Psoas muscle (tissue), 8 donors: Measurements from ENCODE around the gene PGC. TPM values are rescaled to one million over a fixed set of nuclear protein-coding genes. Genes with fewer than 3 reads are reported as not detected.
A peak's percentile ranks its signal among the peaks of the same experiment; 100 is the strongest.

ENCODE experiments used
- ATAC-seq, 4 donors: fragments of 200-7000 bp; cut with Tn5 transposase; one replicate each; pipeline ENCODE4 v1.9.1; 2020; ENCODE audit warnings: moderate library complexity in 3 of 4, mild to moderate bottlenecking in 2 of 4
- DNase-seq, 2 donors: peaks; one replicate each; pipeline ENCODE4 v3.0.0-alpha.2; 2020
- H3K27ac ChIP-seq: fragments of 200-600 bp; one replicate; pipeline ENCODE4 v1.8.0; 2022
- H3K27me3 ChIP-seq, 3 donors: fragments of 200-600 bp in 1 of 3; one replicate each; pipeline versions ENCODE4 v1.6.1 to v1.8.0; 2013 to 2022; ENCODE audit warnings: low read length in 2 of 3, mild to moderate bottlenecking in 2 of 3, moderate library complexity in 1 of 3; ENCODE audit not compliant: insufficient read depth in 3 of 3
- H3K36me3 ChIP-seq, 2 donors: fragments of 200-600 bp in 1 of 2; one replicate each; pipeline versions ENCODE4 v1.6.1 to v1.8.0; 2013 to 2022; ENCODE audit warnings: low read depth in 1 of 2, mild to moderate bottlenecking in 1 of 2, moderate library complexity in 1 of 2; ENCODE audit not compliant: insufficient read depth in 1 of 2
- H3K4me1 ChIP-seq: fragments of 200-600 bp; one replicate; pipeline ENCODE4 v1.8.0; 2022
- H3K4me3 ChIP-seq: fragments of 200-600 bp; one replicate; pipeline ENCODE4 v1.8.0; 2022; ENCODE audit warnings: mild to moderate bottlenecking
- H3K9me3 ChIP-seq: fragments of 200-600 bp; one replicate; pipeline ENCODE4 v1.8.0; 2022
- CTCF ChIP-seq: fragments of 200-600 bp; IDR thresholded peaks from one replicate; pipeline ENCODE4 v1.8.0; 2022; ENCODE audit warnings: antibody characterized with exemption
- WGBS, 3 donors: extraction: QIAGEN DNeasy Blood & Tissue Kit; methylation state at CpG; one replicate each; pipeline versions ENCODE4 v1.1.6 to v1.1.7; 2013; 5-methylcytosine and 5-hydroxymethylcytosine counted together
- intact Hi-C, 2 donors: fragments of 100-400 bp; cut with DNase I; formaldehyde crosslinking; loops; one replicate each; pipeline versions ENCODE4 v1.11.0 to v1.14.2; 2022
- polyA plus RNA-seq, 3 donors: library from polyadenylated mRNA; stranded (reverse); fragments of 200-250 nt; gene quantifications; one replicate each; pipeline ENCODE4 v1.2.3, GENCODE V29; 2013
- total RNA-seq, 4 donors: library from RNA; stranded (reverse); fragmentation: NEBNext Ultra II Directional in 2 of 4; extraction: Animal tissue kit (Norgen Biotek cat#: 25700) in 2 of 4; gene quantifications; one replicate each; pipeline versions ENCODE4 v1.2.1 to v1.2.4, GENCODE V29; 2021 to 2023
- donor health status: healthy with polysubstance abuse.
- donor health status: DM: no; HTN: no; CAD: no; lungs with moderate emphysema.
- donor health status: Bipolar disorder and iron deficiency.
- donor health status: healthy.
- donor health status: DM: yes; HTN: yes; CAD: no.
- donor health status: DM: no; HTN: no; CAD: no.
- donor health status: DM: no; HTN: no; CAD: no.
- donor health status: DM: yes; HTN: yes; CAD: no.

Gene PGC
- total and polyA plus RNA-seq, 7 donors = 0.48 to 1.0 TPM; not detected in 5

- DNase-seq = no peak
- Histone ChIP-seq H3K9me3 (no peaks in the 10 kb centered on the region), H3K27ac (peak overlapping the region; percentile 7), H3K4me1 (peaks cover 91% of the 10 kb centered on the region), H3K4me3 (no peak overlapping the region), H3K27me3 (no peaks in the 10 kb centered on the region), H3K36me3 (no peaks in the 10 kb centered on the region)
- WGBS, 3 donors = 83 to 94% (median 88%) methylated on average over 2 of the region's 2 CpGs
- intact Hi-C loops = loop anchor here in 1 of 2 donors (10.0 kb wide), 1 partner anchor 65 kb away; the partner anchor contains the start of gene FRS3
- no peak for ATAC-seq
- no peak for TF ChIP-seq CTCF
Measured at GRCh38 chr6:41709375-41709774, 37.8 kb downstream of the PGC start.

- WGBS, 3 donors = 65 to 93% (median 85%) methylated on average over 3 of the region's 3 CpGs
- Histone ChIP-seq H3K36me3 (no peaks in the 10 kb centered on the region), H3K4me3 (no peak overlapping the region), H3K27me3 (no peaks in the 10 kb centered on the region), H3K9me3 (no peaks in the 10 kb centered on the region), H3K27ac (peak overlapping the region; percentile 85), H3K4me1 (peaks cover 93% of the 10 kb centered on the region)
- intact Hi-C loops = loop anchor here in 1 of 2 donors (10.0 kb wide), 1 partner anchor 66 kb away; the partner anchor contains the start of gene FRS3
- ATAC-seq (no peak), DNase-seq (peak in 1 of 2 donors; percentile 28)
- no peak for TF ChIP-seq CTCF
Measured at GRCh38 chr6:41708856-41709255, 38.3 kb downstream of the PGC start.

GRCh38 chr6:41707565-41708200 lies 39.5 kb downstream of the PGC start:
- peak overlapping the region; percentile 85 for H3K27ac ChIP-seq
- peak in 1 of 2 donors; percentile 66 for DNase-seq
- intact Hi-C loops = loop anchor here (2.0 to 10.0 kb wide), 2 partner anchors 23 to 67 kb away; partner anchors contain the start of gene FRS3 (in 1 of the 2)
- H3K27me3 ChIP-seq = no peaks in the 10 kb centered on the region
- H3K4me3 ChIP-seq = peak overlapping the region; percentile 7
- WGBS, 3 donors = 45 to 62% (median 49%) methylated on average over 14 of the region's 14 CpGs
- no peaks in the 10 kb centered on the region for H3K9me3 ChIP-seq
- peak in 2 of 4 donors; percentile 14 to 18 for ATAC-seq
- peaks cover 89% of the 10 kb centered on the region for H3K4me1 ChIP-seq
- TF ChIP-seq CTCF = no peak
- no peaks in the 10 kb centered on the region for H3K36me3 ChIP-seq

- Histone ChIP-seq H3K27ac (peak overlapping the region; percentile 85), H3K27me3 (no peaks in the 10 kb centered on the region), H3K36me3 (no peaks in the 10 kb centered on the region), H3K4me3 (peak overlapping the region; percentile 7), H3K4me1 (peaks cover 89% of the 10 kb centered on the region), H3K9me3 (no peaks in the 10 kb centered on the region)
- TF ChIP-seq CTCF = no peak
- 64 to 73% (median 67%) methylated on average over 8 to 9 of the region's 9 CpGs for WGBS, 3 donors
- intact Hi-C loops = loop anchor here (2.0 to 10.0 kb wide), 2 partner anchors 24 to 68 kb away; partner anchors contain the start of gene FRS3 (in 1 of the 2)
- peak; percentile 61 to 81 for DNase-seq
- peak; percentile 24 to 67 (median 43) for ATAC-seq
Measured at GRCh38 chr6:41706876-41707564, 40.2 kb downstream of the PGC start.
